ENCODE data around the gene PRTN3.

The PRTN3 gene

GRCh38 chr19:803099-803561, 37.7 kb upstream of the PRTN3 start:
- H3K27ac ChIP-seq, result peak overlapping the region; percentile 99
- ChIA-PET POLR2A (ENCODE audit: low non-redundant PET) (interaction anchor here (0.6 kb wide), 1 partner anchor 17 kb away, joined by 11 read pairs; no protein-coding TSS in a partner anchor), CTCF (interaction anchor here (0.6 to 0.9 kb wide), 3 partner anchors 17 to 198 kb away, joined by 3 to 4 read pairs (median 4); no protein-coding TSS in a partner anchor)
- no peak for TF ChIP-seq CTCF (conservative IDR thresholded peaks at IDR 0.05; ENCODE audit: low read depth)
- DNase-seq (ENCODE audit: low spot score), result no peak

GRCh38 chr19:803686-804418, 36.9 kb upstream of the PRTN3 start:
- H3K27ac ChIP-seq, result peak overlapping the region; percentile 99
- POLR2A ChIA-PET (ENCODE audit: low non-redundant PET), result no interaction called here
- CTCF ChIA-PET, result interaction anchor here (0.6 to 1.0 kb wide), 3 partner anchors 22 to 197 kb away, joined by 3 to 4 read pairs (median 3); no protein-coding TSS in a partner anchor

DNA sequence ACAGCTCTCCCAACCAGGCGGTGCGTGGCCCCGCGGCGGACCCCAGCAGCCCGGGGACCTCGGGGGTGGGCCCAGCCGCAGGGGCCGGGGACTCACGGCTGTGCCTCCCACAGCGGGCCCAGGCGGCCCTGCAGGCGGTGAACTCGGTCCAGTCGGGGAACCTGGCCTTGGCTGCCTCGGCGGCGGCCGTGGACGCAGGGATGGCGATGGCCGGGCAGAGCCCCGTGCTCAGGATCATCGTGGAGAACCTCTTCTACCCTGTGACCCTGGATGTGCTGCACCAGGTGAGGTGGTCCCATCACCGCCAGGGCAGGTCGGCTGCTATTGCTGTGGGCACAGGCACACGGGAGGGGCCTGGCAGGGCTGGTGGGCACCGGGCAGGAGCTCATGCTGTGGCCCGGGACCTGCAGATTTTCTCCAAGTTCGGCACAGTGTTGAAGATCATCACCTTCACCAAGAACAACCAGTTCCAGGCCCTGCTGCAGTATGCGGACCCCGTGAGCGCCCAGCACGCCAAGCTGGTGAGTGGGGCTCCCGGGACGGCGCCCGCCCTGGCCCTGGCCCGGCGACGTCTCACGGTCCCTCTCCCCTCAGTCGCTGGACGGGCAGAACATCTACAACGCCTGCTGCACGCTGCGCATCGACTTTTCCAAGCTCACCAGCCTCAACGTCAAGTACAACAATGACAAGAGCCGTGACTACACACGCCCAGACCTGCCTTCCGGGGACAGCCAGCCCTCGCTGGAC, 36.2 kb upstream of the PRTN3 start:
- ChIA-PET CTCF (interaction anchor here (1.0 kb wide), 1 partner anchor 78 kb away, joined by 3 read pairs; no protein-coding TSS in a partner anchor), POLR2A (ENCODE audit: low non-redundant PET) (no interaction called here)
- peak overlapping the region; percentile 99 for H3K27ac ChIP-seq
- no peak for DNase-seq (ENCODE audit: low spot score)
- no peak for TF ChIP-seq CTCF (conservative IDR thresholded peaks at IDR 0.05; ENCODE audit: low read depth)

More at GRCh38 chr19:803686-804418, 36.9 kb upstream of the PRTN3 start:
- no peak for TF ChIP-seq CTCF (conservative IDR thresholded peaks at IDR 0.05; ENCODE audit: low read depth)
- DNase-seq (ENCODE audit: low spot score), result no peak

DNA sequence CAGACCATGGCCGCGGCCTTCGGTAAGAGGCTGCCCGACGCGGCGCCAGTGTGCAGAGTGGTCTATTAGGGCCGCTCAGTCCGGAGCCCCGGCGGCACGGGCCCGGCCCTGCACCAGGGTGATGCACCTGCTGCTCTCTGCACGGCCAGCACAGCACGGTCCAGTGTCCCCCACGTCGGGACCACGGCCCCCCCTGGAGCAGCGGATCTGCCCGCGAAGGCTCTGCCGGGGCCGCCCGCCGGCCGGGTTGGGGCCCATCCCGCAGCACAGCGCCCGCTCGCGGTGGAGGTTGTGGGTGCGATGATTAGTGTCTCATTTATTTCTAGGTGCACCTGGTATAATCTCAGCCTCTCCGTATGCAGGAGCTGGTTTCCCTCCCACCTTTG, 35.6 kb upstream of the PRTN3 start:
- no peak for TF ChIP-seq CTCF (conservative IDR thresholded peaks at IDR 0.05; ENCODE audit: low read depth)
- DNase-seq (ENCODE audit: low spot score), result no peak
- CTCF ChIA-PET, result interaction anchor here (1.0 kb wide), 1 partner anchor 78 kb away, joined by 3 read pairs; no protein-coding TSS in a partner anchor
- peak overlapping the region; percentile 99 for H3K27ac ChIP-seq
- POLR2A ChIA-PET (ENCODE audit: low non-redundant PET), result no interaction called here

DNA sequence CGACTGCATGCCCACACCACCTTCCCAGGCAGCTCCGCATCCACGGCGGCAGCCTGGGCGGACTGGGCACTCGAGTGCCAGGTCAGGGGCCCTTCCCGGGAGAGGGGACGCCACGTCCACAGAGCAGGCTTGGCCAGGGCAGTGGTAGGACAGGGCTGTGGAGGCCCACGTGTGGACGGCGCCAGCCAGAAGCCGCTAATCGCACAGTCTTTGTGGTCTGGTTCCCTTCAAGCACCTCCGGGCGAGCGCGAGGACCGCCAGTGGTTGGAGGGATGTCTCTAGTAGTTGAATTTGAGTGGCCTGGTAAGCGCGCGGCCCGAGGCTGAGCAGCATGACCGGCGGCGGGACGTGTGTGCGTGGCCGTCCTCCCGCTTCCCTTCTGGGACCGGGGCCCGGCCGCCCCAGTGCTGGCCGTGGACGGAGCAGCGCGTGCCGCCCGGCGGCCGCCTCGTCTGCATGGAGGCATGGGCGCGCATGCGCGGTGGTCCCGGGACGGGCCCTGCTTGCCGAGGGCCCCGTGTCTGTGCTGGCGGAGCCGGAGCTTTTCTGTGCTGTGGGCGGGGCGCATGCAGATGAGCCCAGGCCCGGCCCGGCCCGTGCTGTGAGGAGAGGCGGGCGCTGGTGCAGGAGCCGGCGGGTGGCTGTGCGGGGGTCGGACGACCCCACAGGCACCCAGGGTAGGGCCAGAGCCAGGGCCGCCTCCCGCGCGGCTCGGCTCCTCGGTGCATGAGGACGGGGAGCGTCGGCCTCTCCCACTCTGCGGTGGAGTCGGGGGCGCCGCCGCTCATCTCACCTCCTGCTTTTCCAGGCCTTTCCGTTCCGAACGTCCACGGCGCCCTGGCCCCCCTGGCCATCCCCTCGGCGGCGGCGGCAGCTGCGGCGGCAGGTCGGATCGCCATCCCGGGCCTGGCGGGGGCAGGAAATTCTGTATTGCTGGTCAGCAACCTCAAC, 34.9 kb upstream of the PRTN3 start:
- ChIA-PET CTCF (no interaction called here), POLR2A (ENCODE audit: low non-redundant PET) (no interaction called here)
- TF ChIP-seq CTCF (conservative IDR thresholded peaks at IDR 0.05; ENCODE audit: low read depth), result no peak
- H3K27ac ChIP-seq, result peak overlapping the region; percentile 99
- DNase-seq (ENCODE audit: low spot score), result no peak

All from RWPE1 (cell line).